ENCODE data around the gene CACNA1A.
"Not testable (repeated sequence)": the region's sequence is repeated elsewhere in the genome, so short reads cannot be mapped to it uniquely, and the experiment has no call there.

CACNA1A gene

DNA sequence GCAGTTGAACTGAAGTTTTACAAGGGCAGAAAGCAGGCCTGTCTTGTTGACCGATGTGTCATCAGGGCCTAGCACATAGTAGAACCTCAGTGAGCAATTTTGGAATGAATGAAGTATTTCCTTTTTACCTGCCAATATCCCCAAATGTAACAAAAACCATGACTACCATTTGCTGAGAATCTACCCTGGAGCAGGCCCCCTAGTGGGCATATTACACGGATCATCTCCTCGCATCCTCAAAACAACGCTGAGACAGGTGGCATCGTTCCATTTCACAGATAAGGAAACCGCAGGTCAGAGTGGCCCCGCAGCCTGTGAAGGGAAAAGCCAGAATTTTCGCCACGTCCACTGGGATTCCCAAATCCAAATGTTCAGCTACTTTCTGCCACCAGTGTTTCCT, 77.9 kb downstream of the CACNA1A start:
- ATAC-seq (replicated peaks) (no peak), DNase-seq (no peak)
- Mint-ChIP-seq H3K4me1 (no peaks in the 10 kb centered on the region), H3K9me3 (peaks cover 6 to 10% of the 10 kb centered on the region in 2 donors), H3K27me3 (peaks cover 36 to 40% of the 10 kb centered on the region in 2 donors), H3K27ac (no peak overlapping the region), H3K36me3 (peaks cover 0 to 5% of the 10 kb centered on the region in 2 donors), H3K4me3 (no peak overlapping the region)

DNA sequence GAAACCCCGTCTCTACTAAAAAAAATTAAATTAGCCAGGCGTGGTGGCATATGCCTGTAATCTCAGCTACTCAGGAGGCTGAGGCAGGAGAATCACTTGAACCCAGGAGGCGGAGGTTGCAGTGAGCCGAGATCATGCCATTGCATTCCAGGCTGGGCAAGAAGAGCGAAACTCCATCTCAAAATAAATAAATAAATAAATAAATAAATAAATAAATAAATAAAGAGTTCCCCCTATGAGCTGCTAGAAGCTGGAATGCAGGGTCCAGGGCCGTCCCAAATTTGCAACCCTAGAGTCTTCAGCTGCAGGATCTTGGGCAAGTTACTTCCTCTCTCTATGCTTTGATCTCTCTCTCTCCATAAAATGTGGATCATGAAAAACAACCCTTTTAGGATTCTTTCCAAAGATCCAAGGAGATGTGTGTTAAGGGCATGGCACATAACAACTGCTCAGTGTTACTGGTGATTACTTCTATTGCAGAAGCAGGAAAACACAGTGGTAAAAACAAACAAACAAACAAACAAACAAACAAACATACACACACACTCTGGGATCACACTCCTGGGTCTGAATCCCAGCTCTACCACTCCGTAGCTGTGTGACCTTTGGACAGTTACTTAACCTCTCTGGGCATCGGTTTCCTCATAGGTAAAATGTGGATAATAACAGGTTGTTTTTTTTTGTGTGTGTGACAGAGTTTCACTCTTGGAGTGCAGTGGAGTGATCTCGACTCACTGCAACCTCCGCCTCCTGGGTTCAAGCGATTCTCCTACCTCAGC, 78.8 kb downstream of the CACNA1A start:
- Mint-ChIP-seq H3K27me3 (peaks cover 40% of the 10 kb centered on the region in 2 donors), H3K27ac (peak overlapping the region; percentile 22), H3K4me3 (no peak overlapping the region), H3K4me1 (no peaks in the 10 kb centered on the region), H3K36me3 (peaks cover 2 to 5% of the 10 kb centered on the region in 2 donors), H3K9me3 (peaks cover 12 to 19% of the 10 kb centered on the region in 2 donors)
- no peak for DNase-seq
- ATAC-seq (replicated peaks), result no peak

DNA sequence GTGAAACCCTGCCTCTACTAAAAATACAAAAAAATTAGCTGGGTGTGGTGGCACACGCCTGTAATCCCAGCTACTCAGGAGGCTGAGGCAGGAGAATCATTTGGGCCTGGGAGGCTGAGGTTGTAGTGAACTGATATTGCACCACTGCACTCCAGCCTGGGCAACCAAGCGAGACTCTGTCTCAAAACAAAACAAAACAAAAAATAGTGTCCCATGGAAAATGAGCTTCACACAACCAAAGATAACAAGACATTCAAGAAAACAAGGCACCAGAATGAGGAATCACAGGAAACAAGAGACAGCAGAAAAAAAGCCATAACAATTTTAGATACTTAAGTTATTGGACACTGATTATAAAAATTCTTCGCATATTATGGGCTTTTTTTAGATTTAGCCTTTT, 80.4 kb downstream of the CACNA1A start:
- peaks cover 16 to 22% of the 10 kb centered on the region in 2 donors for H3K9me3 Mint-ChIP-seq
- not testable (repeated sequence) for H3K27ac Mint-ChIP-seq; H3K4me1 Mint-ChIP-seq; ATAC-seq (replicated peaks); H3K4me3 Mint-ChIP-seq; DNase-seq; H3K36me3 Mint-ChIP-seq
- H3K27me3 Mint-ChIP-seq, result peaks cover 32 to 35% of the 10 kb centered on the region in 2 donors

- Mint-ChIP-seq H3K4me1 (no peaks in the 10 kb centered on the region), H3K9me3 (peaks cover 16 to 24% of the 10 kb centered on the region in 2 donors), H3K4me3 (no peak overlapping the region), H3K36me3 (peaks cover 5% of the 10 kb centered on the region in 2 donors), H3K27ac (no peak overlapping the region), H3K27me3 (peaks cover 24 to 27% of the 10 kb centered on the region in 2 donors)
- DNase-seq (no peak), ATAC-seq (replicated peaks) (no peak)
Measured at GRCh38 chr19:13425151-13425550, 81.1 kb downstream of the CACNA1A start.

DNA sequence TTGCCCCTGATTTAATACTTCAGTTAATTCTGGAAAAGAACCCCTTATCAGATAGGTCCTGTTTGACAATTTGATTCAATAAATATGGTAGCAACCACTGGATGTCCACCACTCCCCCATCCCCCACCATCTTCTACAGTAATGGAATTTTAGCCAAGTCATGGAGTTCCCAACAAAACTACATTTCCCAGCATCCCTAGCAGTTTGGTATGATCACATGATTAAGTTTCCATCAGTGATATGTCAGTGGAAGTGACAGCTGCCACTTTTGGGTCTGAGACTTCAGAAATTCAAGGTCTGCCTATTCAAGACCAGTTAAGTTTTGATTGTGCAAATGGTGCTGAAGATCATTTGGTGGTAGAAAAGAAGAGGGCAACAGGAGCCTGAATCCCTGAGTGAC, 85.5 kb downstream of the CACNA1A start:
- ATAC-seq (replicated peaks), result no peak
- Mint-ChIP-seq H3K36me3 (peaks cover 0 to 5% of the 10 kb centered on the region in 2 donors), H3K4me3 (no peak overlapping the region), H3K27ac (no peak overlapping the region), H3K9me3 (peaks cover 12 to 17% of the 10 kb centered on the region in 2 donors), H3K4me1 (peaks cover 4 to 8% of the 10 kb centered on the region in 2 donors), H3K27me3 (peaks cover 4 to 6% of the 10 kb centered on the region in 2 donors)
- no peak for DNase-seq

- Mint-ChIP-seq H3K9me3 (peaks cover 4 to 6% of the 10 kb centered on the region in 2 donors), H3K27ac (no peak overlapping the region), H3K4me1 (peaks cover 8 to 11% of the 10 kb centered on the region in 2 donors), H3K36me3 (peaks cover 0 to 3% of the 10 kb centered on the region in 2 donors), H3K27me3 (peaks cover 9 to 21% of the 10 kb centered on the region in 2 donors), H3K4me3 (no peak overlapping the region)
- ATAC-seq (replicated peaks) (peak; percentile 64 to 84), DNase-seq (peak; percentile 1)
Measured at GRCh38 chr19:13417054-13417453, 89.2 kb downstream of the CACNA1A start.

- Mint-ChIP-seq H3K4me1 (peaks cover 3 to 7% of the 10 kb centered on the region in 2 donors), H3K4me3 (no peak overlapping the region), H3K9me3 (peaks cover 3 to 13% of the 10 kb centered on the region in 2 donors), H3K27ac (no peak overlapping the region), H3K27me3 (peaks cover 34 to 38% of the 10 kb centered on the region in 2 donors), H3K36me3 (peaks cover 0 to 4% of the 10 kb centered on the region in 2 donors)
- DNase-seq (no peak), ATAC-seq (replicated peaks) (no peak)
Measured at GRCh38 chr19:13411899-13412298, 94.4 kb downstream of the CACNA1A start.

DNA sequence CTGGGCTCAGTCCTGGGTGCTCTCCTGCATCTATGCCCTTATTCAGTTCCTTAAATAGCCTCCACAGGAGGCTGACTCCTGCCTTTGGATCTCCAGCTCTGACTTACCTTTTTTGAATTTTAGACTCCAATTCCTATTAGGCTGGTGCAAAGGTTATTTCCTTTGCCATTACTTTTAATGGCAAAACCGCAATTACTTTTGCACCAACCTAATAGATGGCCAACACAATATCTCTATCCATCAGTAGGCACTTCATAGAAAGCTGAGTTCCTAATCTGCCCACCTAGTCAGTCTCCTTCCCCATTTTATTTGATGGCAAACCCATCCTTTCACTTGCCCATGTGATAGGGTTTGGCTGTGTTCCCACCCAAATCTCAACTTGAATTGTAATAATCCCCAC, 95.3 kb downstream of the CACNA1A start:
- H3K4me3 Mint-ChIP-seq, result no peak overlapping the region
- ATAC-seq (replicated peaks) (no peak), DNase-seq (no peak)
- H3K9me3 Mint-ChIP-seq, result peaks cover 3 to 13% of the 10 kb centered on the region in 2 donors
- no peak overlapping the region for H3K27ac Mint-ChIP-seq
- H3K27me3 Mint-ChIP-seq, result peaks cover 34 to 38% of the 10 kb centered on the region in 2 donors
- peaks cover 0 to 6% of the 10 kb centered on the region in 2 donors for H3K4me1 Mint-ChIP-seq
- H3K36me3 Mint-ChIP-seq, result peaks cover 0 to 4% of the 10 kb centered on the region in 2 donors

- Mint-ChIP-seq H3K36me3 (peaks cover 0 to 4% of the 10 kb centered on the region in 2 donors), H3K4me3 (no peak overlapping the region), H3K4me1 (no peaks in the 10 kb centered on the region), H3K9me3 (peaks cover 3 to 13% of the 10 kb centered on the region in 2 donors), H3K27me3 (peaks cover 19 to 30% of the 10 kb centered on the region in 2 donors), H3K27ac (no peak overlapping the region)
- DNase-seq, result no peak
- no peak for ATAC-seq (replicated peaks)
Measured at GRCh38 chr19:13408889-13409518, 97.3 kb downstream of the CACNA1A start.

GRCh38 chr19:13404236-13404635, 102.0 kb downstream of the CACNA1A start:
- H3K4me3 Mint-ChIP-seq, result no peak overlapping the region
- peaks cover 0 to 4% of the 10 kb centered on the region in 2 donors for H3K36me3 Mint-ChIP-seq
- peaks cover 19 to 31% of the 10 kb centered on the region in 2 donors for H3K27me3 Mint-ChIP-seq
- DNase-seq (no peak), ATAC-seq (replicated peaks) (no peak)
- no peaks in the 10 kb centered on the region for H3K4me1 Mint-ChIP-seq
- peaks cover 6 to 16% of the 10 kb centered on the region in 2 donors for H3K9me3 Mint-ChIP-seq
- no peak overlapping the region for H3K27ac Mint-ChIP-seq

- Mint-ChIP-seq H3K4me1 (no peaks in the 10 kb centered on the region), H3K4me3 (peak overlapping the region in 1 of 2 donors; percentile 37), H3K27me3 (peaks cover 33 to 38% of the 10 kb centered on the region in 2 donors), H3K27ac (no peak overlapping the region), H3K9me3 (peaks cover 4 to 13% of the 10 kb centered on the region in 2 donors), H3K36me3 (peaks cover 0 to 4% of the 10 kb centered on the region in 2 donors)
- DNase-seq (no peak), ATAC-seq (replicated peaks) (peak; percentile 39 to 65)
Measured at GRCh38 chr19:13401388-13401787, 104.9 kb downstream of the CACNA1A start.

DNA sequence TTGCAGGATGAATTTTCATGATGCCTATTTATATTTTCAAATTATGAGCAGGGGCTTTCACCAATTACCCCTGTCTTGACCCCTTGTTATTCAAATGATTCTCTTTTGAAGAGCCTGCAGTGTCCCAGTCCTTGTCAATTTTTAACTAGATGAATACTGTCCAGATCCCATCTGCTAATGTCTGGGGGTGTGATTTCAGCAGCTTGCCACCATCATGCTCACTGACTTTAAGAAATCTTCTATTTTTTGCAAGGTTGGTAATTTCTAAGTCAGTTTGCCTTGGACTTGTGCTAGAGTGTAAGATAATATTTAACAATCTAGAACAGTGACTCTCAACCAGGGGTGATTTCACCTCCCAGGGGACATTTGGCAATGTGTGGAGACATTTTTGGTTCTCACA, 106.0 kb downstream of the CACNA1A start:
- peaks cover 43 to 47% of the 10 kb centered on the region in 2 donors for H3K27me3 Mint-ChIP-seq
- no peak overlapping the region for H3K4me3 Mint-ChIP-seq
- no peak overlapping the region for H3K27ac Mint-ChIP-seq
- no peak for DNase-seq
- no peaks in the 10 kb centered on the region for H3K4me1 Mint-ChIP-seq
- no peak for ATAC-seq (replicated peaks)
- peaks cover 0 to 4% of the 10 kb centered on the region in 2 donors for H3K36me3 Mint-ChIP-seq
- peaks cover 4 to 13% of the 10 kb centered on the region in 2 donors for H3K9me3 Mint-ChIP-seq

- DNase-seq (no peak), ATAC-seq (replicated peaks) (no peak)
- H3K36me3 Mint-ChIP-seq, result peaks cover 0 to 4% of the 10 kb centered on the region in 2 donors
- H3K4me3 Mint-ChIP-seq, result no peak overlapping the region
- no peaks in the 10 kb centered on the region for H3K4me1 Mint-ChIP-seq
- no peak overlapping the region for H3K27ac Mint-ChIP-seq
- H3K9me3 Mint-ChIP-seq, result peaks cover 4 to 13% of the 10 kb centered on the region in 2 donors
- peaks cover 43 to 47% of the 10 kb centered on the region in 2 donors for H3K27me3 Mint-ChIP-seq
Measured at GRCh38 chr19:13399746-13400145, 106.5 kb downstream of the CACNA1A start.

- Mint-ChIP-seq H3K9me3 (peaks cover 4 to 13% of the 10 kb centered on the region in 2 donors), H3K27ac (no peak overlapping the region), H3K27me3 (peaks cover 49 to 50% of the 10 kb centered on the region in 2 donors), H3K4me3 (no peak overlapping the region), H3K4me1 (no peaks in the 10 kb centered on the region), H3K36me3 (peaks cover 0 to 4% of the 10 kb centered on the region in 2 donors)
- DNase-seq (no peak), ATAC-seq (replicated peaks) (no peak)
Measured at GRCh38 chr19:13398780-13399726, 107.2 kb downstream of the CACNA1A start.
